ENCODE results near the gene C8B. TPM values are rescaled to one million over a fixed set of nuclear protein-coding genes. Genes with fewer than 3 reads are reported as not detected.

C8B gene
- total RNA-seq, 1 donor from 2014 or later, result not detected

DNA sequence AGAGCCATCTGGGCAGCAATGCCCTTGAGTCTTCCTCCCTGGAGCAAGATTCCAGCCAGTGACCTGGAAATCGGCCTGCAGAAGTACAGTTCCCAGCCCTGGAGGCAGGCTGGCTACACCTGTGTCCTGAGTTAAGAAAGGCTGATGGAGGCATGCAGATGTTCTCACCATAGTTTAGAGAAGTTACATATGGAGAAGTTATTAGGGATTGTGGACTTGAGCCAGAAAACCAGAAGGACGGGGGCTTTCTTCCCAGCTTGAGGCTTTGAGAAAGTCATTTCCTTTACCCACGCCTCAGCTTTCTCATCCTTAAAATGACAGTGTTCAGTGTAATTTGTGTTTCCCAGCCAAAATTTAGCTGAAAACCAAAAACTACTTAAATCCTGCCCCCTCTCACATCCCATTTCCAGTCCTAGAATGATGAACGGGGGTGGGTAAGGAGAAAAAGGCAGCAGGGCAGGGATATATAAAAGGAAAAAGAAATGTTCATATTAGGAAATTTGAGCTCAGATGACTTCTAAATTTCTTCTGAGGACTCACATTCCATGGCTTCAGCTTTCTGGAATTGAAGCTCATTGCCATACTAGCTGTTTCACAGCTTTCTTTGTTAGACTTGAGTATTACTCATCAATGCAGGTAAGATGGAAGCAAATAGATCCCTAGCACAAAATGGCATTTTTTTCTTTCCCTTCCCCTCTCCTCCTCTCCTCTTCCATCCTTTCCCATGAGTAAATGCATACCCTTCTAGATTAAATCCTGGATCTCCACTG lies 14.4 kb upstream of the C8B start:
- TF ChIP-seq, protein P1, sequence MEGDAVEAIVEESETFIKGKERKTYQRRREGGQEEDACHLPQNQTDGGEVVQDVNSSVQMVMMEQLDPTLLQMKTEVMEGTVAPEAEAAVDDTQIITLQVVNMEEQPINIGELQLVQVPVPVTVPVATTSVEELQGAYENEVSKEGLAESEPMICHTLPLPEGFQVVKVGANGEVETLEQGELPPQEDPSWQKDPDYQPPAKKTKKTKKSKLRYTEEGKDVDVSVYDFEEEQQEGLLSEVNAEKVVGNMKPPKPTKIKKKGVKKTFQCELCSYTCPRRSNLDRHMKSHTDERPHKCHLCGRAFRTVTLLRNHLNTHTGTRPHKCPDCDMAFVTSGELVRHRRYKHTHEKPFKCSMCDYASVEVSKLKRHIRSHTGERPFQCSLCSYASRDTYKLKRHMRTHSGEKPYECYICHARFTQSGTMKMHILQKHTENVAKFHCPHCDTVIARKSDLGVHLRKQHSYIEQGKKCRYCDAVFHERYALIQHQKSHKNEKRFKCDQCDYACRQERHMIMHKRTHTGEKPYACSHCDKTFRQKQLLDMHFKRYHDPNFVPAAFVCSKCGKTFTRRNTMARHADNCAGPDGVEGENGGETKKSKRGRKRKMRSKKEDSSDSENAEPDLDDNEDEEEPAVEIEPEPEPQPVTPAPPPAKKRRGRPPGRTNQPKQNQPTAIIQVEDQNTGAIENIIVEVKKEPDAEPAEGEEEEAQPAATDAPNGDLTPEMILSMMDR (IDR thresholded peaks at IDR 0.05; ENCODE audit: partially characterized antibody, unreplicated experiment), result no peak
- DNase-seq, result no peak
- Mint-ChIP-seq H3K4me1 (ENCODE audit: low read depth, unreplicated experiment) (peaks cover 10% of the 10 kb centered on the region), H3K27ac (ENCODE audit: unreplicated experiment) (no peak overlapping the region), H3K27me3 (ENCODE audit: unreplicated experiment) (peaks cover 4% of the 10 kb centered on the region), H3K4me3 (ENCODE audit: unreplicated experiment) (no peak overlapping the region), H3K36me3 (ENCODE audit: unreplicated experiment) (peaks cover 3% of the 10 kb centered on the region), H3K9me3 (ENCODE audit: unreplicated experiment) (peaks cover 4% of the 10 kb centered on the region)

DNA sequence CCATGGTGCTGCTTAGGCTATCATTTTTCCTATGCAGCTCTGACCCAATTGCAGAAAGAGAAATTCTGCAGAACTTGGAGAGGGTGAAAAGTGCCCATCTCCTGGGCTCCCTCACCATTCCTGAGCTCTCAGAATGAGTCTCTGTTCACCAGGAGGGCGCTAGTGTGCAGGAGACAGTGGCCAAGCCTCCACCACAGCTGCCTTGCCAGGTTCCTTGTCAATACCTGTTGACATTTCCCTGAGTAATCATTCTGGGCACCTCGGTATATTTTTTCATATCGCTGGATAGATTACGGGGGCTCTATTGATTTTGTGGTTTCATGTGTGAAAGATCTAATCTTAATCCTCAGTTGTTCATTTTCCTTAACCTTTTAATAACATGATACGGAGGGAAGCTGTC lies 13.0 kb upstream of the C8B start:
- Mint-ChIP-seq H3K27ac (ENCODE audit: unreplicated experiment) (no peak overlapping the region), H3K9me3 (ENCODE audit: unreplicated experiment) (peaks cover 4% of the 10 kb centered on the region), H3K4me1 (ENCODE audit: low read depth, unreplicated experiment) (peaks cover 10% of the 10 kb centered on the region), H3K27me3 (ENCODE audit: unreplicated experiment) (peaks cover 4% of the 10 kb centered on the region), H3K36me3 (ENCODE audit: unreplicated experiment) (peaks cover 3% of the 10 kb centered on the region), H3K4me3 (ENCODE audit: unreplicated experiment) (no peak overlapping the region)
- no peak for DNase-seq
- TF ChIP-seq, protein P1 (IDR thresholded peaks at IDR 0.05; ENCODE audit: partially characterized antibody, unreplicated experiment), result no peak

DNA sequence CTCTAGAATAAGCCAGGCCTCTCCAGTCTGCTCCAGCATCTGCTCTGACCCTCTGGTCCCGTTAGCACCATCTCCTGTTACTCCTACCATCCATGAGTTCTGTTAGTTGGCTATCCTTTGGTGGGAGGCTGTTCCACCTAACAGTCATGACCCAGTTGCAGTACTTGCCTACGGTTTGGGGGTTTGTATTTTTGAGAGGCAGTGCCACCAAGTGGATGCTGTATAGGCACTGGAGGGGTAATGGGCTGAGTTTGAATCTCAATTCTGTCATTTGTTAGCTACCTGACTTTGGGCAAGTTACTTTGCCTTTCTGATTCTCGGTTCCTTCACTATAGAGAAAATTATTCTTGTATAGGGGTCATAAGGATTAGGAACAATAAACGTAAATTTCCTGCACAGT lies 12.1 kb upstream of the C8B start:
- Mint-ChIP-seq H3K36me3 (ENCODE audit: unreplicated experiment) (no peaks in the 10 kb centered on the region), H3K9me3 (ENCODE audit: unreplicated experiment) (peaks cover 2% of the 10 kb centered on the region), H3K4me3 (ENCODE audit: unreplicated experiment) (no peak overlapping the region), H3K27ac (ENCODE audit: unreplicated experiment) (no peak overlapping the region), H3K4me1 (ENCODE audit: low read depth, unreplicated experiment) (peaks cover 10% of the 10 kb centered on the region), H3K27me3 (ENCODE audit: unreplicated experiment) (peaks cover 4% of the 10 kb centered on the region)
- TF ChIP-seq, protein P1 (IDR thresholded peaks at IDR 0.05; ENCODE audit: partially characterized antibody, unreplicated experiment), result no peak
- DNase-seq, result no peak

DNA sequence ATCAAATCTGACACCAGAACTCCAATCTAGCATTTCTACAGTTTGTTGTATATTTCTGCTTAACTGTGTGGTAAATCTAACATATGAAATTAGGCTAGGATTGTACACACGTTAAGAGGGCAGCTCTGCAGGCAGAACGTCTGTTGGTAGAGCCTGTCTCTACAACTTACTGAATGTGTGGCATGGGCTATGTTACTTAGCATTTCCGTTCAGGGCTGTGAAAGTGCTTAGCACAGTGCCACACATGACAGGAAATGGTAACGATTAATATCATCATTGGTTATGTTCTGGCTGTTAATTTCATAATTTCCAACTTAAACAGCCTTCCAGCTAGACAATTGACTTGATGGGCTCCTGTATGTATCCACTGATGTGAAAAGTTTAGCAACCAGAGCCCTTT lies 9.6 kb upstream of the C8B start:
- no peak for DNase-seq
- no peak overlapping the region for H3K27ac Mint-ChIP-seq (ENCODE audit: unreplicated experiment)
- H3K36me3 Mint-ChIP-seq (ENCODE audit: unreplicated experiment), result no peaks in the 10 kb centered on the region
- TF ChIP-seq, protein P1 (IDR thresholded peaks at IDR 0.05; ENCODE audit: partially characterized antibody, unreplicated experiment), result no peak
- no peak overlapping the region for H3K4me3 Mint-ChIP-seq (ENCODE audit: unreplicated experiment)
- peaks cover 9% of the 10 kb centered on the region for H3K4me1 Mint-ChIP-seq (ENCODE audit: low read depth, unreplicated experiment)
- H3K27me3 Mint-ChIP-seq (ENCODE audit: unreplicated experiment), result peaks cover 4% of the 10 kb centered on the region
- peaks cover 2% of the 10 kb centered on the region for H3K9me3 Mint-ChIP-seq (ENCODE audit: unreplicated experiment)

DNA sequence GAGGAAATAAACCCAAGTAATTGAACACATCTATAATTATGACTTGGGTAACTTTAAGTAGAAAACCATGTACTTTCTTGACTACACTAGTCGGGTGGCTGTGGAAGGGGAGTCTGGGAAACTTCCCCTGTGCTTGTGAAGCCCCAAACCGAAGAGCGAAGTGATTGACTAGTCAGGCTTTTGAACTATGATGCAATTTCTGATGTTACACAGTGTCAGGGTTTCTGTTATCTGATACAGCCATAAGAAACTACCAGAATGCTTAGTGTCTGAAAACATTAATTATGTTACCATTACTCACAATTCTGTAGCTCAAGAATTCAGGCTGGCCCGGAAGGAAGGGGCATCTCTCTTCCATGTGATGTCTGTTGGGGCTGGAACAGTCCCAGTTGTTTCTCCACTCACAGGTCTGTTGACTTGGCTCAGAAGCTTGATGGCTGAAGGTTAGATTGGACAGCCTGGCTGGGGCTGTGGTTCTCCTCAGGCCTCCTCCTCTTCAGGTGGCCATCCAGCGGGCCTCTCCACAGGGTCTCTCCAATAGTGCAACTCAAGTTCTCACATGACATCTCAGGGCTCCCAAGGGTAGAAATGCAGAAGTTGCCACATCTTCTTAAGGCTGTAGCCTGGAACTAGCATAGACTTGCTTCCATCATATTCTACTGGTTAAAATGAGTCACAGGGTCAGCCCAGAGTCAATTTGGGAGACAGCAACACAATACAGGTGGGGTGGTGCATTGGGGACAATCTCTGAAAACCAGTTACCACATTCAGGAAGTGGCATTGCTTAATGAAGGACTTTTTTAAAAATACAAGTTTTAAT lies 8.3 kb upstream of the C8B start:
- peaks cover 2% of the 10 kb centered on the region for H3K4me1 Mint-ChIP-seq (ENCODE audit: low read depth, unreplicated experiment)
- TF ChIP-seq, protein P1 (IDR thresholded peaks at IDR 0.05; ENCODE audit: partially characterized antibody, unreplicated experiment), result no peak
- no peaks in the 10 kb centered on the region for H3K9me3 Mint-ChIP-seq (ENCODE audit: unreplicated experiment)
- H3K4me3 Mint-ChIP-seq (ENCODE audit: unreplicated experiment), result no peak overlapping the region
- H3K36me3 Mint-ChIP-seq (ENCODE audit: unreplicated experiment), result no peaks in the 10 kb centered on the region
- no peak for DNase-seq
- H3K27me3 Mint-ChIP-seq (ENCODE audit: unreplicated experiment), result peaks cover 1% of the 10 kb centered on the region
- H3K27ac Mint-ChIP-seq (ENCODE audit: unreplicated experiment), result no peak overlapping the region
